ENCODE results near the gene ALDH3A1.

Gene ALDH3A1

DNA sequence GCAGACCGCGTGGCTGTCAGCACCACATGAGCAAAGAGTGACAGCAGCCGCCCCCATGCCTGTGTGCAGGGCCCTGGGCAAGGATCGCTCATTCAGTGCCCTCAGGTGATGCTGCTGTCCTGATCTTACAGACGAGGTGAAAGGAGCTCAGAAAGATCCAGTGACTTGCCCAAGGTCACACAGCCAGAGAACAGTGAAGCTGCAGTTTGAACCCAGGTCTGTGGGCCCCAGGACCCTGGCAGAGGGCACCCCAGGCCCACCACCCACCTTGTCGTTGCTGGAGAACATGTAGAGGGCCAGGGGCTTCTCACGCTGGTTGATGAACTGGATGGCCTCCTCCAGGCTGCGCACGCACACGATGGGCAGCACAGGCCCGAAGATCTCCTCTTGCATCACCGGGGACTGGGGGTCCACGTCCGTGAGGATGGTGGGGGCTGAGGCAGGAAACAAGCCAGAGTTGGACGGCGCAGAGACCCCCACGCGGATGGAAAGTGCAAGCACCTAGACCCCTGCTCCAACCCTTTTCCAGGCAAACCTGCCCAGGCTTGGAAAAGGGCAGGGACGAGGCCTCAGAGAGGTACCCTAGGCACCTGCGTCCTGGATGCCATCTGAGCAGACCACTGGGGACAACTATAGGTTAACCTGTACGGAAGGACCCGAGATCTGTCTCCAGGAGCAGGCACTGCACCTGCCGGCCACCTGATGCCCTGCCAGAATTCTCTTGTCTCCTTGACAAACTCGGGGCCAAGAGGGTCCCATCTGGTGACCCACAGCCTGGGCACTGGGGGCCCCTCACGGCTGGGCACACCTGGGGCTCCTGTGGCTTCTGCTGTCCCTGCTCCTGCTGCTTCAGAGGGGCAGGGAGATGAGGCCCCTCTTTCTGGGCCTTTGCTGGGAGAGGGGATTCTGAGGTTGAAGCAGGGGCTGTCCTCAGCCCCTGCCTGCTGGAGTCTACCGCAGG, 8.6 kb downstream of the ALDH3A1 start:
- no peaks in the 10 kb centered on the region for H3K9me2 ChIP-seq (replicated peaks; ENCODE audit: control insufficient read depth, low read length)
- H3K4me1 ChIP-seq (ENCODE audit: control insufficient read depth, low read length) = no peaks in the 10 kb centered on the region
- TF ChIP-seq, protein P1, sequence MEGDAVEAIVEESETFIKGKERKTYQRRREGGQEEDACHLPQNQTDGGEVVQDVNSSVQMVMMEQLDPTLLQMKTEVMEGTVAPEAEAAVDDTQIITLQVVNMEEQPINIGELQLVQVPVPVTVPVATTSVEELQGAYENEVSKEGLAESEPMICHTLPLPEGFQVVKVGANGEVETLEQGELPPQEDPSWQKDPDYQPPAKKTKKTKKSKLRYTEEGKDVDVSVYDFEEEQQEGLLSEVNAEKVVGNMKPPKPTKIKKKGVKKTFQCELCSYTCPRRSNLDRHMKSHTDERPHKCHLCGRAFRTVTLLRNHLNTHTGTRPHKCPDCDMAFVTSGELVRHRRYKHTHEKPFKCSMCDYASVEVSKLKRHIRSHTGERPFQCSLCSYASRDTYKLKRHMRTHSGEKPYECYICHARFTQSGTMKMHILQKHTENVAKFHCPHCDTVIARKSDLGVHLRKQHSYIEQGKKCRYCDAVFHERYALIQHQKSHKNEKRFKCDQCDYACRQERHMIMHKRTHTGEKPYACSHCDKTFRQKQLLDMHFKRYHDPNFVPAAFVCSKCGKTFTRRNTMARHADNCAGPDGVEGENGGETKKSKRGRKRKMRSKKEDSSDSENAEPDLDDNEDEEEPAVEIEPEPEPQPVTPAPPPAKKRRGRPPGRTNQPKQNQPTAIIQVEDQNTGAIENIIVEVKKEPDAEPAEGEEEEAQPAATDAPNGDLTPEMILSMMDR (IDR thresholded peaks at IDR 0.05; ENCODE audit: low read depth, low read length, poor library complexity, severe bottlenecking) = no peak
- no peak for TF ChIP-seq EZH2phosphoT487 (IDR thresholded peaks at IDR 0.05; ENCODE audit: borderline replicate concordance, low read length)

DNA sequence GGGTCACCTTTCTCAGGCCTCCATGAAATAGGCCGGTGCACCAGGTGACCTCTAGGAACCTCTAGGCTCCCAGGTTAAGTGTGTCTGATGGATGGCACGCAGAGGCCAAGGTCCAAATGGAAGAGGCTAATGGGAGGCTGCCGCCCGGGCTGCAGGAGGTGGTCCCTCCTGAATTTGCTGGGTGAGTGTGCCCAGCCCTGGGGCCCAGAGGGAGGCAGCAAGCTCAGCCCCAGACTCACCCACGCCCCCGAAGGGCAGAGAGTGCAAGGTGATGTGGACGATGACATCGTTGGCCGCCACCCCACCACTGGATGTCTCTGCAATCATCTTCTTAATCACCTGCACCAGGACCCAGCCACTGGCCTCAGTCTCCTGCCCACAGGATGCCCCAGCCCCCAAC, 9.3 kb downstream of the ALDH3A1 start:
- Histone ChIP-seq H3K27me3 (ENCODE audit: control insufficient read depth, low read length) (no peaks in the 10 kb centered on the region), H3K79me2 (ENCODE audit: control insufficient read depth, low read length) (no peaks in the 10 kb centered on the region), H3K4me2 (ENCODE audit: low read length) (no peak overlapping the region), H3K4me1 (ENCODE audit: control insufficient read depth, low read length) (no peaks in the 10 kb centered on the region), H3K4me3 (ENCODE audit: low read length) (no peak overlapping the region), H4K20me1 (ENCODE audit: control insufficient read depth, insufficient read depth, low read depth, low read length) (no peaks in the 10 kb centered on the region), H3K9me3 (ENCODE audit: control insufficient read depth, insufficient read depth, low read length) (no peaks in the 10 kb centered on the region), H3K9me2 (replicated peaks; ENCODE audit: control insufficient read depth, low read length) (no peaks in the 10 kb centered on the region), H3K27ac (ENCODE audit: low read depth, low read length) (no peak overlapping the region), H3K36me3 (ENCODE audit: control insufficient read depth, low read length) (no peaks in the 10 kb centered on the region), H3F3A (ENCODE audit: control insufficient read depth, insufficient read depth) (no peaks in the 10 kb centered on the region)
- TF ChIP-seq, protein P1 (IDR thresholded peaks at IDR 0.05; ENCODE audit: low read depth, low read length, poor library complexity, severe bottlenecking) = no peak
- no peak for TF ChIP-seq EZH2phosphoT487 (IDR thresholded peaks at IDR 0.05; ENCODE audit: borderline replicate concordance, low read length)

More for the DNA sequence above, 8.6 kb downstream of the ALDH3A1 start:
- no peak overlapping the region for H3K4me3 ChIP-seq (ENCODE audit: low read length)
- no peak overlapping the region for H3K27ac ChIP-seq (ENCODE audit: low read depth, low read length)
- H3K27me3 ChIP-seq (ENCODE audit: control insufficient read depth, low read length) = no peaks in the 10 kb centered on the region
- H4K20me1 ChIP-seq (ENCODE audit: control insufficient read depth, insufficient read depth, low read depth, low read length) = no peaks in the 10 kb centered on the region
- H3K4me2 ChIP-seq (ENCODE audit: low read length) = no peak overlapping the region
- H3K36me3 ChIP-seq (ENCODE audit: control insufficient read depth, low read length) = no peaks in the 10 kb centered on the region
- H3F3A ChIP-seq (ENCODE audit: control insufficient read depth, insufficient read depth) = no peaks in the 10 kb centered on the region
- H3K79me2 ChIP-seq (ENCODE audit: control insufficient read depth, low read length) = no peaks in the 10 kb centered on the region
- no peaks in the 10 kb centered on the region for H3K9me3 ChIP-seq (ENCODE audit: control insufficient read depth, insufficient read depth, low read length)

DNA sequence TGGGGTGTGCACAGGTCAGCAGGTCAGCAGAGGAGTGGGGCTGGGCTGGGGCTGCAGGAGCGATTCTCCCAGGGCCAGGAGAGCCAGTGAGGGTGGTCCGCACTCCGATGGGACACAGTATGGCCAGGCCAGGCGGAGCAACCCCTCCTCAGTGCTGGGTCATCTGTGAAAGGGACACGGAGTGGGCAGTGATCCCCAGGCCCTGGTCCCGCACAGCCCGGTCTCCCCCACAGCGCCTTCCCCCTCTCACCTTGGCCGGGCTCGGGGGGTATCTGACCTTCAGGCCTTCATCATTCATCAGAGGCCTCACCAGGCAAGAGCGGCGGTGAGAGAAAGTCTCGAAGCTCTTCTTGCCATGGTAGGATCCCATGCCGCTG, 10.0 kb downstream of the ALDH3A1 start:
- Histone ChIP-seq H3K36me3 (ENCODE audit: control insufficient read depth, low read length) (no peaks in the 10 kb centered on the region), H3K4me2 (ENCODE audit: low read length) (no peak overlapping the region), H3K4me1 (ENCODE audit: control insufficient read depth, low read length) (no peaks in the 10 kb centered on the region), H3K9me3 (ENCODE audit: control insufficient read depth, insufficient read depth, low read length) (no peaks in the 10 kb centered on the region), H3K4me3 (ENCODE audit: low read length) (no peak overlapping the region), H4K20me1 (ENCODE audit: control insufficient read depth, insufficient read depth, low read depth, low read length) (no peaks in the 10 kb centered on the region), H3F3A (ENCODE audit: control insufficient read depth, insufficient read depth) (no peaks in the 10 kb centered on the region), H3K79me2 (ENCODE audit: control insufficient read depth, low read length) (no peaks in the 10 kb centered on the region), H3K9me2 (replicated peaks; ENCODE audit: control insufficient read depth, low read length) (no peaks in the 10 kb centered on the region), H3K27me3 (ENCODE audit: control insufficient read depth, low read length) (no peaks in the 10 kb centered on the region), H3K27ac (ENCODE audit: low read depth, low read length) (no peak overlapping the region)
- no peak for TF ChIP-seq EZH2phosphoT487 (IDR thresholded peaks at IDR 0.05; ENCODE audit: borderline replicate concordance, low read length)
- TF ChIP-seq, protein P1 (IDR thresholded peaks at IDR 0.05; ENCODE audit: low read depth, low read length, poor library complexity, severe bottlenecking) = no peak
